Non-pigmented ciliary epithelial cell (primary cell): ENCODE results near the gene TP53TG3C.
"Not testable (repeated sequence)": the region's sequence is repeated elsewhere in the genome, so short reads cannot be mapped to it uniquely, and the experiment has no call there.

Experiments
- DNase-seq: peaks from one replicate; pipeline ENCODE4 v3.0.0-alpha.2; 2010; ENCODE audit warnings: low read depth

The TP53TG3C gene

GRCh38 chr16:33193926-33194325 is at the start of gene TP53TG3C:
TSS of gene TP53TG3C (plus strand) at chr16:33194226. CDS start at chr16:33194294, 68 bp downstream.
- not testable (repeated sequence) for DNase-seq
